Fibroblast of lung (primary cell): Measurements from ENCODE around the gene GGACT. TPM values are rescaled to one million over a fixed set of nuclear protein-coding genes. Genes with fewer than 3 reads are reported as not detected.
A peak's percentile ranks its signal among the peaks of the same experiment; 100 is the strongest.

Source experiments
- DNase-seq, 2 donors: peaks; one replicate each; pipeline versions ENCODE4 v3.0.0 to v3.0.0-alpha.2; 2010; ENCODE audit warnings: low read depth in 2 of 2
- H2AFZ ChIP-seq: 2 replicates; pipeline ENCODE4 v1.5.1; 2012; ENCODE audit warnings: low read length, control low read depth, inconsistent platforms
- H3K27ac ChIP-seq: 2 replicates; pipeline ENCODE4 v1.5.1; 2011; ENCODE audit warnings: low read length, control low read depth; ENCODE audit not compliant: insufficient read depth
- H3K27me3 ChIP-seq: 2 replicates; pipeline ENCODE4 v1.5.1; 2011; ENCODE audit warnings: mild to moderate bottlenecking, low read length; ENCODE audit not compliant: control insufficient read depth, insufficient read depth
- H3K36me3 ChIP-seq: 2 replicates; pipeline ENCODE4 v1.5.1; 2011; ENCODE audit warnings: low read length; ENCODE audit not compliant: control insufficient read depth, insufficient read depth
- H3K4me1 ChIP-seq: 2 replicates; pipeline ENCODE4 v1.5.1; 2011; ENCODE audit warnings: low read length; ENCODE audit not compliant: control insufficient read depth, insufficient read depth; ENCODE audit errors: extremely low read depth
- H3K4me2 ChIP-seq: 2 replicates; pipeline ENCODE4 v1.5.1; 2011; ENCODE audit warnings: low read length, control low read depth; ENCODE audit not compliant: insufficient read depth; ENCODE audit errors: extremely low read depth
- H3K4me3 ChIP-seq, 4 experiments: fragments of 200-600 bp in 1 of 4; sonication (generic) in 1 of 4; replicated peaks in 1 of 4; 2 replicates each; pipeline ENCODE4 v1.5.1; 2011 to 2016; ENCODE audit warnings: low read length in 4 of 4, low read depth in 3 of 4, mild to moderate bottlenecking in 3 of 4, control low read depth in 2 of 4, inconsistent platforms in 1 of 4, mixed read lengths in 1 of 4; ENCODE audit not compliant: insufficient read depth in 1 of 4; ENCODE audit errors: control extremely low read depth in 1 of 4
- H3K79me2 ChIP-seq: 2 replicates; pipeline ENCODE4 v1.5.1; 2012; ENCODE audit warnings: mild to moderate bottlenecking, low read length, inconsistent platforms; ENCODE audit not compliant: control insufficient read depth, insufficient read depth
- H3K9ac ChIP-seq: 2 replicates; pipeline ENCODE4 v1.5.1; 2011; ENCODE audit warnings: mild to moderate bottlenecking, low read length, control low read depth; ENCODE audit not compliant: insufficient read depth
- H3K9me3 ChIP-seq: 2 replicates; pipeline ENCODE4 v1.5.1; 2012; ENCODE audit warnings: low read depth, low read length; ENCODE audit not compliant: control insufficient read depth, insufficient read depth
- H4K20me1 ChIP-seq: 2 replicates; pipeline ENCODE4 v1.5.1; 2011; ENCODE audit warnings: low read length; ENCODE audit not compliant: control insufficient read depth, insufficient read depth; ENCODE audit errors: extremely low read depth
- EZH2 ChIP-seq: IDR thresholded peaks from 2 replicates; pipeline ENCODE4 v1.5.1; 2012; ENCODE audit warnings: low read length, control low read depth, mild to moderate bottlenecking; ENCODE audit errors: missing control alignments
- polyA plus RNA-seq, 2 donors: library from polyadenylated mRNA; depleted of rRNA in 1 of 2; stranded (reverse) in 1 of 2; unstranded in 1 of 2; fragments of >200 nt; gene quantifications; 2 replicates each; pipeline ENCODE4 v1.2.1, GENCODE V29; 2011 to 2012; ENCODE audit warnings: missing spikeins in 1 of 2
- total RNA-seq: library from RNA; depleted of rRNA; stranded (reverse); fragments of >200 nt; gene quantifications from 2 replicates; pipeline ENCODE4 v1.2.1, GENCODE V29; 2014
- TF ChIP-seq, protein P1 (sequence below), 2 donors: IDR thresholded peaks in 1 of 2; conservative IDR thresholded peaks in 1 of 2; 1 replicate in 1 of 2; 2 replicates in 1 of 2; pipeline ENCODE4 v1.5.1; 2011 to 2012; ENCODE audit warnings: low read length in 2 of 2, control low read depth in 1 of 2, inconsistent platforms in 1 of 2, low read depth in 1 of 2, mild to moderate bottlenecking in 1 of 2

The GGACT gene
- total and polyA plus RNA-seq, 2 donors (not counting 1 experiment from before 2014, with no cell fraction given): 2.6 to 6.6 TPM

DNA sequence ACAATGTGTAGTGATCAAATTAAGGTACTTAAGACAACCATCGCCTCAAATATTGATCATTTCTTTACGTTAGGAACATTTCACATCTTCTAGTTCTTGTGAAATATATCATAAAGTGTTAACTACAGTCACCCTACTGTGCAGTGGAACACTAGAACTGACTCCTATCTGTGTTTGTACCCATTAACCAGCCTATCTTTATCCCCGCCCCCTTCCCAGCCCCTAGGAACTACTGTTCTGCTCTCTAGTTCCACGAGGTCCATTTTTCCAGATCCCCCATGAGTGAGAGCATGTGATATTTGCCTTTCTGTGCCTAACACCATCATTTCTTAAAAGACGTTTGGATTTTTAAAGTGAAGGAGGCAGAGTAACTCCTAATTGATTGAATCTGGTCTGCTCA, 24.4 kb upstream of the GGACT start:
- Histone ChIP-seq H3K9me3 (no peaks in the 10 kb centered on the region), H3K27me3 (no peaks in the 10 kb centered on the region), H2AFZ (no peak overlapping the region), H4K20me1 (no peaks in the 10 kb centered on the region), H3K4me3 (no peak overlapping the region), H3K36me3 (no peaks in the 10 kb centered on the region), H3K4me1 (no peaks in the 10 kb centered on the region), H3K4me2 (no peak overlapping the region), H3K79me2 (no peaks in the 10 kb centered on the region), H3K27ac (no peak overlapping the region), H3K9ac (no peak overlapping the region)
- DNase-seq: no peak
- no peak for TF ChIP-seq EZH2
- TF ChIP-seq, protein P1, sequence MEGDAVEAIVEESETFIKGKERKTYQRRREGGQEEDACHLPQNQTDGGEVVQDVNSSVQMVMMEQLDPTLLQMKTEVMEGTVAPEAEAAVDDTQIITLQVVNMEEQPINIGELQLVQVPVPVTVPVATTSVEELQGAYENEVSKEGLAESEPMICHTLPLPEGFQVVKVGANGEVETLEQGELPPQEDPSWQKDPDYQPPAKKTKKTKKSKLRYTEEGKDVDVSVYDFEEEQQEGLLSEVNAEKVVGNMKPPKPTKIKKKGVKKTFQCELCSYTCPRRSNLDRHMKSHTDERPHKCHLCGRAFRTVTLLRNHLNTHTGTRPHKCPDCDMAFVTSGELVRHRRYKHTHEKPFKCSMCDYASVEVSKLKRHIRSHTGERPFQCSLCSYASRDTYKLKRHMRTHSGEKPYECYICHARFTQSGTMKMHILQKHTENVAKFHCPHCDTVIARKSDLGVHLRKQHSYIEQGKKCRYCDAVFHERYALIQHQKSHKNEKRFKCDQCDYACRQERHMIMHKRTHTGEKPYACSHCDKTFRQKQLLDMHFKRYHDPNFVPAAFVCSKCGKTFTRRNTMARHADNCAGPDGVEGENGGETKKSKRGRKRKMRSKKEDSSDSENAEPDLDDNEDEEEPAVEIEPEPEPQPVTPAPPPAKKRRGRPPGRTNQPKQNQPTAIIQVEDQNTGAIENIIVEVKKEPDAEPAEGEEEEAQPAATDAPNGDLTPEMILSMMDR (conservative IDR thresholded peaks at IDR 0.05 in 1 of 2, IDR thresholded peaks at IDR 0.05 in 1 of 2; ENCODE audit: low read depth in 1 of 2, low read length in 2 of 2): no peak

DNA sequence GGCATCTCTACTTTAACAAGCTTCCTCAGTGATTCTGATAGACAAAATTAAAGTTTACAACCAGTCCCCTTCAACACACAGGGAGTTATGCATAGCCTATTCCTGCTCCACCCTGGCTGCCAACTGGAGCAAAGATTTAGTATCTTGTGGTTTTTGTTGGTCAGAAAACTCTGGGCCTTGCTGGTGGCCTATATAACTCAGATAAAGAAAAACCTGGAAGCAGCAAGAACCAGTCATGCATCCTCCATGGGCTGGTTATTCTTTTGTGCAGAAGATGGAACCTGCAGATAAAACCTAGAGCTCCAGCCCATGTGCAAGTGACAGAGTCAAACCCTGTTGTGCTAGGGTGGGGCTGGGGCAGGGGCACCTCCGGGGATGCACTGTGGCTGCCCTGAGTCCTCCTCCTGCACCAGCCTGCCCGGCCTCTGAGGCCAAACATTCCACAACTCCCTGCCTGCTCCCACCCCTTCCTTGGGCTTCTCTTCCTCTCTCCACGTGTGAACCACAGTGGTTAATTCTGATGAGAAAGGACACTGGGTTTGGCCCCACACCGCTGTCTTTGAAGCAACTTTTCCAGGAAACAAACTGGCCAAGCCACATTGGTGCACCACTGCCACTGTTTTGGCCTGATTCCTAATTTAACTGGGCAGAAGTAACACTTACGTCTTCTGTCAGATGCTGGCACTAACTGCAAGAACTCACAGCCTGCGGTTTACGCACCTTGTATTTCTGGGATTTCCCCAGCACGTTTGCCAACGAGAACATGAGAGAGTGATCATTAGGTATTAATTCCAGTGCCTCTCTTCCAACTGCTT, 23.3 kb upstream of the GGACT start:
- TF ChIP-seq, protein P1 (conservative IDR thresholded peaks at IDR 0.05 in 1 of 2, IDR thresholded peaks at IDR 0.05 in 1 of 2; ENCODE audit: low read depth in 1 of 2, low read length in 2 of 2): no peak
- no peak for TF ChIP-seq EZH2
- Histone ChIP-seq H2AFZ (no peak overlapping the region), H4K20me1 (no peaks in the 10 kb centered on the region), H3K4me3 (no peak overlapping the region), H3K79me2 (no peaks in the 10 kb centered on the region), H3K4me1 (no peaks in the 10 kb centered on the region), H3K36me3 (no peaks in the 10 kb centered on the region), H3K27ac (no peak overlapping the region), H3K9ac (no peak overlapping the region), H3K4me2 (no peak overlapping the region), H3K9me3 (no peaks in the 10 kb centered on the region), H3K27me3 (no peaks in the 10 kb centered on the region)
- DNase-seq: peak in 1 of 2 donors; percentile 49

DNA sequence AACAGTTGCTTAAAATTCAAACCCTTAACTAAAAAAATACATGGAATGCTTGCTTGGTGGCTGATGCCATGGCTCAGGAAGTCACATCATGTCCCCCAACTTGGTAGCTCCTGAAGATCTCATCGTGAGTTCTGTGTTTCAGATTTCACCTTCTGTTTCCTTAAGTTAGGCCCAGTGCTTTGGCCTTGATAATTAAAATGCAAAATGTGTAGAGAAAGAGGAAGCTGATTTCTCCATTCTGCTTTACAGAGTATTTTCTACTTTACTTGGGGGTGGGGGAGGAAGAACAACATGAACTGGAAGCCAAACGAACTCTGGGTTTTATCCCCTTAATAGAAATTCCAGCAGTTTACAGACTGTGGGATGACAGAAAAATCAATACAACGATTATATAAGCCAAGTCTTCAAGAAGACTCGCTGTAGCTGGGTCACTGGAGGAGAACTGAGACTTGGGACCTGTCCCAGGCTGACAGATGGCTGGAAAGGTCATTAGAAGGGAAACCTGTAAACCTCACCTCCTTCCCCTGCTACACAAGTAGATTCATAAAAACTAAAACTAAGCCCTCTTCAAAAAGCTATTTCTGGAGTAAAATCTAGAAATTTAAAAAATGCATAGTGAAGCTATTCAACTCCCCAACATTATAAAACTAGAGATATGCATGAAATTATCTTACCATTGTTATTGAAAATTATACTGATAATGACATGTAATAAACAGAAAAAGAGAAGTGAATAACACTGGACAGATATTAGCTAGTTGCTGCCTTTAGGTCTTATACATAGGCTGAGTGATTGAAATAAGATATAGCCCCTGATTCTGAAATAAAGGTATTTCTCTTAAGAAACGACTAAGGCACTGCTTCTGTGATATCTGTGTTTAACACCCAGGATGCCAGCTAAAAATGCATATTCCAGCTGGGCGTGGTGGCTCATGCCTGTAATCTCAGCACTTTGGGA, 22.1 kb upstream of the GGACT start:
- H4K20me1 ChIP-seq: no peaks in the 10 kb centered on the region
- no peak overlapping the region for H3K4me3 ChIP-seq
- H3K9ac ChIP-seq: no peak overlapping the region
- H3K79me2 ChIP-seq: no peaks in the 10 kb centered on the region
- H3K27ac ChIP-seq: no peak overlapping the region
- H3K4me2 ChIP-seq: no peak overlapping the region
- no peaks in the 10 kb centered on the region for H3K9me3 ChIP-seq
- H3K4me1 ChIP-seq: no peaks in the 10 kb centered on the region
- no peak overlapping the region for H2AFZ ChIP-seq
- DNase-seq: no peak
- no peaks in the 10 kb centered on the region for H3K36me3 ChIP-seq
- TF ChIP-seq, protein P1 (conservative IDR thresholded peaks at IDR 0.05 in 1 of 2, IDR thresholded peaks at IDR 0.05 in 1 of 2; ENCODE audit: low read depth in 1 of 2, low read length in 2 of 2): no peak
- TF ChIP-seq EZH2: no peak
- H3K27me3 ChIP-seq: no peaks in the 10 kb centered on the region
